Natural killer cell (primary cell): Measurements from ENCODE around the gene GRWD1. TPM values are rescaled to one million over a fixed set of nuclear protein-coding genes. Genes with fewer than 3 reads are reported as not detected.

Experiments
- ATAC-seq, 3 donors: fragments of 150-1000 bp in 2 of 3; fragments of 200-7000 bp in 1 of 3; cut with Tn5 transposase; 1 replicate in 1 of 3; 2 replicates in 2 of 3; pipeline ENCODE4 v1.10.0; 2021; ENCODE audit warnings: mild to moderate bottlenecking in 2 of 3, moderate library complexity in 2 of 3
- DNase-seq, 2 donors: peaks; one replicate each; pipeline versions ENCODE4 v3.0.0 to v3.0.0-alpha.2; 2013 to 2021; ENCODE audit warnings: mixed read lengths in 1 of 2
- H3K27ac ChIP-seq: one replicate; pipeline ENCODE4 v1.5.1; 2013; ENCODE audit warnings: mild to moderate bottlenecking, low read length
- H3K27me3 ChIP-seq: one replicate; pipeline ENCODE4 v1.6.1; 2013; ENCODE audit warnings: low read length; ENCODE audit not compliant: control insufficient read depth, insufficient read depth
- H3K36me3 ChIP-seq: one replicate; pipeline ENCODE4 v1.6.1; 2013; ENCODE audit warnings: low read length; ENCODE audit not compliant: control insufficient read depth, insufficient read depth
- H3K4me1 ChIP-seq: one replicate; pipeline ENCODE4 v1.6.1; 2013; ENCODE audit warnings: low read length; ENCODE audit not compliant: control insufficient read depth, insufficient read depth
- H3K4me3 ChIP-seq: one replicate; pipeline ENCODE4 v1.5.1; 2013; ENCODE audit warnings: low read length
- H3K9me3 ChIP-seq: one replicate; pipeline ENCODE4 v1.6.1; 2013; ENCODE audit warnings: low read length; ENCODE audit not compliant: control insufficient read depth, insufficient read depth
- H3K27ac Mint-ChIP-seq, 2 donors: one replicate each; pipeline ENCODE4 v1.8.0; 2022; ENCODE audit warnings: mild to moderate bottlenecking in 2 of 2, mixed read lengths in 2 of 2, moderate library complexity in 1 of 2
- H3K27me3 Mint-ChIP-seq, 2 donors: one replicate each; pipeline ENCODE4 v1.8.0; 2022; ENCODE audit warnings: low read depth in 2 of 2, mixed read lengths in 2 of 2
- H3K36me3 Mint-ChIP-seq: one replicate; pipeline ENCODE4 v1.8.0; 2022; ENCODE audit warnings: mixed read lengths
- H3K4me1 Mint-ChIP-seq, 2 donors: one replicate each; pipeline ENCODE4 v1.8.0; 2022; ENCODE audit warnings: mixed read lengths in 2 of 2
- H3K4me3 Mint-ChIP-seq: one replicate; pipeline ENCODE4 v1.8.0; 2022; ENCODE audit warnings: mild to moderate bottlenecking, moderate library complexity, mixed read lengths
- H3K9me3 Mint-ChIP-seq, 2 donors: one replicate each; pipeline ENCODE4 v1.8.0; 2022; ENCODE audit warnings: mixed read lengths in 2 of 2
- CTCF ChIP-seq: fragments of 200-600 bp; IDR thresholded peaks from one replicate; pipeline ENCODE4 v1.8.0; 2022; ENCODE audit warnings: antibody characterized with exemption
- WGBS: methylation state at CpG from one replicate; pipeline ENCODE4 v1.1.7; 2013; ENCODE audit warnings: missing lambda C conversion rate; ENCODE audit not compliant: insufficient coverage; 5-methylcytosine and 5-hydroxymethylcytosine counted together
- intact Hi-C: fragments of 100-400 bp; cut with micrococcal nuclease; formaldehyde crosslinking; loops from one replicate; pipeline ENCODE4 v1.14.2; 2022
- total RNA-seq, 4 donors: library from RNA; stranded (reverse); fragments of 120-200 nt in 1 of 4; gene quantifications; one replicate each; pipeline versions ENCODE4 v1.2.3 to v1.2.4, GENCODE V29; 2013 to 2022

The GRWD1 gene
- total RNA-seq, 3 donors from 2014 or later (not counting 1 experiment from before 2014, with no cell fraction given) = 14.2 to 29.0 (median 16.7) TPM

- peaks cover 0 to 15% of the 10 kb centered on the region in 2 donors for H3K27me3 Mint-ChIP-seq
- peak in 2 of 3 donors; percentile 18 to 21 for ATAC-seq
- whole genome bisulfite sequencing = 69% methylated on average over 6 of the region's 6 CpGs
- peak overlapping the region; percentile 85 for H3K4me3 Mint-ChIP-seq
- no peaks in the 10 kb centered on the region for H3K36me3 Mint-ChIP-seq
- H3K27ac Mint-ChIP-seq = peak overlapping the region; percentile 76 to 91
- Histone ChIP-seq H3K36me3 (no peaks in the 10 kb centered on the region), H3K27me3 (peaks cover 13% of the 10 kb centered on the region), H3K27ac (no peak overlapping the region), H3K4me3 (peak overlapping the region; percentile 4), H3K9me3 (no peaks in the 10 kb centered on the region), H3K4me1 (peaks cover 36% of the 10 kb centered on the region)
- H3K9me3 Mint-ChIP-seq = no peaks in the 10 kb centered on the region
- TF ChIP-seq CTCF = no peak
- peaks cover 14 to 29% of the 10 kb centered on the region in 2 donors for H3K4me1 Mint-ChIP-seq
- intact Hi-C loops = loop anchor here (1.0 to 2.0 kb wide), 2 partner anchors 16 to 55 kb away; partner anchors contain the start of gene TMEM143
- DNase-seq = peak in 1 of 2 donors; percentile 35
Measured at GRCh38 chr19:48418317-48419064, 27.3 kb upstream of the GRWD1 start.

- no peak for TF ChIP-seq CTCF
- intact Hi-C loops = loop anchor here (1.0 to 2.0 kb wide), 2 partner anchors 17 to 56 kb away; partner anchors contain the start of gene TMEM143
- Mint-ChIP-seq H3K27ac (peak overlapping the region; percentile 76 to 91), H3K9me3 (no peaks in the 10 kb centered on the region), H3K27me3 (peaks cover 0 to 12% of the 10 kb centered on the region in 2 donors), H3K36me3 (no peaks in the 10 kb centered on the region), H3K4me3 (peak overlapping the region; percentile 85), H3K4me1 (peaks cover 14 to 29% of the 10 kb centered on the region in 2 donors)
- Histone ChIP-seq H3K4me1 (peaks cover 32% of the 10 kb centered on the region), H3K27me3 (peaks cover 13% of the 10 kb centered on the region), H3K4me3 (peak overlapping the region; percentile 4), H3K9me3 (no peaks in the 10 kb centered on the region), H3K36me3 (no peaks in the 10 kb centered on the region), H3K27ac (no peak overlapping the region)
- DNase-seq (peak; percentile 66 to 82), ATAC-seq (peak; percentile 86 to 88 (median 87))
- 45% methylated on average over 29 of the region's 31 CpGs for WGBS
Measured at GRCh38 chr19:48419158-48419920, 26.4 kb upstream of the GRWD1 start.

- H3K4me3 Mint-ChIP-seq = no peak overlapping the region
- ATAC-seq = no peak
- H3K27ac Mint-ChIP-seq = no peak overlapping the region
- no peak for TF ChIP-seq CTCF
- no peaks in the 10 kb centered on the region for H3K9me3 Mint-ChIP-seq
- 91% methylated on average over 16 of the region's 16 CpGs for WGBS
- Histone ChIP-seq H3K27ac (no peak overlapping the region), H3K36me3 (no peaks in the 10 kb centered on the region), H3K4me3 (no peak overlapping the region), H3K4me1 (peaks cover 13% of the 10 kb centered on the region), H3K9me3 (no peaks in the 10 kb centered on the region), H3K27me3 (peaks cover 4% of the 10 kb centered on the region)
- no peak for DNase-seq
- peaks cover 14 to 23% of the 10 kb centered on the region in 2 donors for H3K4me1 Mint-ChIP-seq
- H3K27me3 Mint-ChIP-seq = peaks cover 0 to 11% of the 10 kb centered on the region in 2 donors
- intact Hi-C loops = no loop called here
- no peaks in the 10 kb centered on the region for H3K36me3 Mint-ChIP-seq
Measured at GRCh38 chr19:48421548-48421947, 24.2 kb upstream of the GRWD1 start.
